ENCODE data around the gene SRCIN1.
"Not testable (repeated sequence)": the region's sequence is repeated elsewhere in the genome, so short reads cannot be mapped to it uniquely, and the experiment has no call there.

Gene SRCIN1

DNA sequence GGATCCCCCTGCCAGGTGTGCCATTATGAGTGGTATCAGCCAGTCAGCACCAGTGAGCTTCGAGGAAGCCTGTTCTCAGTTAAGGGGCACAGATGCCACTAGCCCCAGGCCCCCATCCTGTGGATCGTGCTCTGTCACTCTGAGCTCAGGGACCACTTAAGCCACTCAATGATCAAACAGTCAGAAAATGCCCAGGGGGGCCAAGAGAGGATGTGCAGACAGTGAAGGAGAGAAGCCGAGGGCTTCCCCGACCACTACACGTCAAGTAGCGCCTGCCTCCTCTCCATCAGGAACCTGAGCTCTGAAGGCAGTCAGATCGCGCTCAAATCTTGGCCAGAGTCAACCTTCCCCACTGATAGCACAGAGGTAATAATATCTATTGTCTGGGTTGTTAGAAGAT, 79.2 kb downstream of the SRCIN1 start:
- H3K14ac ChIP-seq (ENCODE audit: low read length in 2 of 2); H2AK5ac ChIP-seq (ENCODE audit: low read length, severe bottlenecking); H3K4me2 ChIP-seq (ENCODE audit: low read length, poor library complexity, severe bottlenecking); H2BK15ac ChIP-seq (ENCODE audit: low read depth, poor library complexity, severe bottlenecking); H2BK120ac ChIP-seq (ENCODE audit: low read depth, low read length); H2BK12ac ChIP-seq (ENCODE audit: low read length in 2 of 2); H3K27ac ChIP-seq (ENCODE audit: low read length, poor library complexity, severe bottlenecking); H4K91ac ChIP-seq (ENCODE audit: low read length); H3K18ac ChIP-seq (ENCODE audit: low read depth in 1 of 2, low read length in 2 of 2); H3K4me1 ChIP-seq (ENCODE audit: control insufficient read depth, insufficient read depth, low read depth, low read length); H3K4me3 ChIP-seq (ENCODE audit: insufficient read depth in 1 of 2, low read depth in 1 of 2, low read length in 2 of 2); H4K8ac ChIP-seq (ENCODE audit: low read length); H2AFZ ChIP-seq (ENCODE audit: low read depth, low read length); H3K4ac ChIP-seq (ENCODE audit: low read depth in 1 of 2, low read length in 2 of 2); H3K9ac ChIP-seq (ENCODE audit: low read length); H3K23ac ChIP-seq (ENCODE audit: low read length in 2 of 2); H2BK5ac ChIP-seq (ENCODE audit: low read depth, low read length, poor library complexity, severe bottlenecking); H3K36me3 ChIP-seq (ENCODE audit: control insufficient read depth in 1 of 2, insufficient read depth in 2 of 2, low read depth in 1 of 2, low read length in 2 of 2); H3K79me1 ChIP-seq (replicated peaks; ENCODE audit: low read length, poor library complexity, severe bottlenecking); H3K9me3 ChIP-seq (ENCODE audit: control insufficient read depth, low read length); DNase-seq: not testable (repeated sequence)
- WGBS = 75% methylated on average over 4 of the region's 8 CpGs
- peaks cover 19 to 35% of the 10 kb centered on the region in 2 experiments for H3K27me3 ChIP-seq (ENCODE audit: control insufficient read depth in 1 of 2, insufficient read depth in 1 of 2, low read length in 2 of 2)

GRCh38 chr17:38512473-38513058, 93.2 kb downstream of the SRCIN1 start:
- DNase-seq = no peak
- Histone ChIP-seq H3K27ac (ENCODE audit: low read length, poor library complexity, severe bottlenecking) (no peak overlapping the region), H3K23ac (ENCODE audit: low read length in 2 of 2) (no peak overlapping the region), H3K36me3 (ENCODE audit: control insufficient read depth in 1 of 2, insufficient read depth in 2 of 2, low read depth in 1 of 2, low read length in 2 of 2) (peaks cover 2 to 7% of the 10 kb centered on the region in 2 experiments), H3K27me3 (ENCODE audit: control insufficient read depth in 1 of 2, insufficient read depth in 1 of 2, low read length in 2 of 2) (no peaks in the 10 kb centered on the region), H2BK12ac (ENCODE audit: low read length in 2 of 2) (no peak overlapping the region), H2AK5ac (ENCODE audit: low read length, severe bottlenecking) (no peak overlapping the region), H2AFZ (ENCODE audit: low read depth, low read length) (no peak overlapping the region), H3K9ac (ENCODE audit: low read length) (no peak overlapping the region), H2BK15ac (ENCODE audit: low read depth, poor library complexity, severe bottlenecking) (no peak overlapping the region), H4K8ac (ENCODE audit: low read length) (no peak overlapping the region), H3K14ac (ENCODE audit: low read length in 2 of 2) (no peak overlapping the region), H2BK5ac (ENCODE audit: low read depth, low read length, poor library complexity, severe bottlenecking) (no peak overlapping the region), H3K4ac (ENCODE audit: low read depth in 1 of 2, low read length in 2 of 2) (no peak overlapping the region), H3K18ac (ENCODE audit: low read depth in 1 of 2, low read length in 2 of 2) (no peak overlapping the region), H3K4me3 (ENCODE audit: insufficient read depth in 1 of 2, low read depth in 1 of 2, low read length in 2 of 2) (no peak overlapping the region), H4K91ac (ENCODE audit: low read length) (no peak overlapping the region), H3K79me1 (replicated peaks; ENCODE audit: low read length, poor library complexity, severe bottlenecking) (no peaks in the 10 kb centered on the region), H3K4me1 (ENCODE audit: control insufficient read depth, insufficient read depth, low read depth, low read length) (peaks cover 40% of the 10 kb centered on the region), H3K4me2 (ENCODE audit: low read length, poor library complexity, severe bottlenecking) (no peak overlapping the region), H2BK120ac (ENCODE audit: low read depth, low read length) (no peak overlapping the region), H3K9me3 (ENCODE audit: control insufficient read depth, low read length) (no peaks in the 10 kb centered on the region)
- 88% methylated on average over 10 of the region's 13 CpGs for WGBS

DNA sequence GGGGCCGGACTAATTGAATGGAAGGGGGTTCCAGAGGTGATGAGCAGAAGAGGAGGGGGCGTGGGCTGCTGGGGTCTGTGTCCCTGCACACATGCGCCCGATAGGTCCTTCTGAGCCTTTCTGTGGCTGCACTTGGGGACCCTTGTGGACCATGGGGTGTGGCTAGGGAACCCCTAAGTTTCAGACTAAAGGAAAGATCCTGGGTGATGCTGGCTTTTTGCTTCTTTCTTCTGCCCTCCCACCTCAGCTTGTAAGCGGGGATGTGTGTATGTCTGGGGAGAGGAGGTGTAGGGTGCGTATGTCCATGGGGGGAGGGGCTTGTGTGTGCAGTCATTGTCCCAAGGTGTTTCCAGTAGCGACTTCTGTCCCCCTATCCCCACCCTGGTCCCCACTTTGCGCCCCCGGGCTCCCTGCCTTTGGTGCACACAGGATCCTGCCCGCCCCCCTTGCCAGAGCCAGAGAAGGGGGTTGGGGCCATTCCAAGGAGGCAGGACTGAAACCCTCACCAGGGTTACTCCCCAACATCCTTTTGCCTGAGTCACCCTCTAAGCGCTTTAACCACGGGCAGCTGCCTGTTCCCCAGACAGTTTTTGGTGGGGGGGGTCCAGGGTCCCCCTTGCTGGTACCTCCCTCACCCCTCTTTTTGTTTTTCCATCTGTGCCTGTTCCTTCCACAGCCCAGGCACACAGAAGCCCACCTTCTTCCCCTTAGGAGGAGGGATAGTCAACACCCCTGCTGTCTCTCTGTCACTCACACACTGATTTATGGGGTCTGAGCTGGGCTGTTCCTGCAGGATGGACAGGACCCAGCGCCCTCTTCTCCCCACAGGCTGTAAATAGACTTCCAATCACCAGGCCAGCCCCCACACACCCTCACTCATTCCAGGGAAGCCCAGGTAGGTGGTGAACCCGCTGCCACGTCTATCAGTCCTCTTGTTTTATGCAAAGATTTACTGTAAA, 94.3 kb downstream of the SRCIN1 start:
- Histone ChIP-seq H3K79me1 (replicated peaks; ENCODE audit: low read length, poor library complexity, severe bottlenecking) (peaks cover 3% of the 10 kb centered on the region), H3K14ac (ENCODE audit: low read length in 2 of 2) (peak overlapping the region in 1 of 2 experiments; percentile 51), H3K36me3 (ENCODE audit: control insufficient read depth in 1 of 2, insufficient read depth in 2 of 2, low read depth in 1 of 2, low read length in 2 of 2) (peaks cover 12 to 15% of the 10 kb centered on the region in 2 experiments), H3K27ac (ENCODE audit: low read length, poor library complexity, severe bottlenecking) (peak overlapping the region; percentile 22), H3K4me1 (ENCODE audit: control insufficient read depth, insufficient read depth, low read depth, low read length) (peaks cover 41% of the 10 kb centered on the region), H3K9me3 (ENCODE audit: control insufficient read depth, low read length) (no peaks in the 10 kb centered on the region), H2BK5ac (ENCODE audit: low read depth, low read length, poor library complexity, severe bottlenecking) (no peak overlapping the region), H3K4ac (ENCODE audit: low read depth in 1 of 2, low read length in 2 of 2) (no peak overlapping the region), H3K4me3 (ENCODE audit: insufficient read depth in 1 of 2, low read depth in 1 of 2, low read length in 2 of 2) (no peak overlapping the region), H3K9ac (ENCODE audit: low read length) (no peak overlapping the region), H3K18ac (ENCODE audit: low read depth in 1 of 2, low read length in 2 of 2) (peak overlapping the region; percentile 37 to 41), H4K8ac (ENCODE audit: low read length) (no peak overlapping the region), H3K23ac (ENCODE audit: low read length in 2 of 2) (peak overlapping the region in 1 of 2 experiments; percentile 85), H4K91ac (ENCODE audit: low read length) (no peak overlapping the region), H3K27me3 (ENCODE audit: control insufficient read depth in 1 of 2, insufficient read depth in 1 of 2, low read length in 2 of 2) (no peaks in the 10 kb centered on the region), H2BK15ac (ENCODE audit: low read depth, poor library complexity, severe bottlenecking) (no peak overlapping the region), H2BK12ac (ENCODE audit: low read length in 2 of 2) (no peak overlapping the region), H2AFZ (ENCODE audit: low read depth, low read length) (no peak overlapping the region), H3K4me2 (ENCODE audit: low read length, poor library complexity, severe bottlenecking) (peak overlapping the region; percentile 64), H2AK5ac (ENCODE audit: low read length, severe bottlenecking) (no peak overlapping the region), H2BK120ac (ENCODE audit: low read depth, low read length) (no peak overlapping the region)
- WGBS = 44% methylated on average over 8 of the region's 15 CpGs
- peak; percentile 46 for DNase-seq
